ENCODE data around the gene DHX16. TPM values are rescaled to one million over a fixed set of nuclear protein-coding genes. Genes with fewer than 3 reads are reported as not detected.
A peak's percentile ranks its signal among the peaks of the same experiment; 100 is the strongest.
"Not testable (repeated sequence)": the region's sequence is repeated elsewhere in the genome, so short reads cannot be mapped to it uniquely, and the experiment has no call there.

Gene DHX16
- total RNA-seq, 1 donor from 2014 or later: 38.5 TPM

DNA sequence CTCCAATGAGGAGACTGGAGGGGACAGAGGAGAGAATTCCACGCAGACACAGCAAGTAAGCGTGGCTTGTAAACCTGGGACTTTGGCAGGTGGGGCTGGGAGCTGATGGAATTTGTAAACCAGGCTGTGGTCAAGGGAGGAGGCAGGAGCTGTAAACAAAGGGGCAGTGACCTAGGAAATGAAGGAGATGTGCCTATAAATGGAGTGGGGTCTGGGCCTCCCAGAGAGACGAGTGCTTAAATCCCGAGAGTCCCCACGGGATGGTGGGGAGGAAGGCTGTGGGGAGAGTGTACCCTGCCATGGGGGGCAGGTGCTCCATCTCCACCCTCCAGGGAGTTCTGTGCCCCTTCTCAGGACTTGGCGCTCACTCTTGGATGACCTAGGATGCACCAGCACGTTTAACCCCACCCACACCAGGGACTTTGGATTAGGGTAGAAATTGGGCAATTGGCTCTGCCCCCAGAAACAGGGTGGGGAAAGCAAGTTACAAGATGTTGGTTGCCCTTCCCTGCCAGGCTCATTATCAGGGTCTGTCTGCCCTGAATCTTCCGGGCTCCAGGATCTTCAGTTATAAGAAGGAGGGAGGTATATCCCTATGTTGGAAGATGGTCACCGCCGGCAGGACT lies 4.0 kb upstream of the DHX16 start:
- Mint-ChIP-seq H3K27ac (ENCODE audit: unreplicated experiment) (peak overlapping the region; percentile 63), H3K4me3 (ENCODE audit: unreplicated experiment) (peak overlapping the region; percentile 80)

GRCh38 chr6:30670760-30671527 lies 1.9 kb downstream of the DHX16 start:
- Mint-ChIP-seq H3K27ac (ENCODE audit: unreplicated experiment) (peak overlapping the region; percentile 61), H3K9me3 (ENCODE audit: unreplicated experiment) (no peaks in the 10 kb centered on the region), H3K36me3 (ENCODE audit: low read depth, unreplicated experiment) (peaks cover 30% of the 10 kb centered on the region), H3K4me1 (ENCODE audit: unreplicated experiment) (peaks cover 25% of the 10 kb centered on the region), H3K27me3 (ENCODE audit: unreplicated experiment) (peaks cover 2% of the 10 kb centered on the region), H3K4me3 (ENCODE audit: unreplicated experiment) (peak overlapping the region; percentile 72)
- TF ChIP-seq, protein P1, sequence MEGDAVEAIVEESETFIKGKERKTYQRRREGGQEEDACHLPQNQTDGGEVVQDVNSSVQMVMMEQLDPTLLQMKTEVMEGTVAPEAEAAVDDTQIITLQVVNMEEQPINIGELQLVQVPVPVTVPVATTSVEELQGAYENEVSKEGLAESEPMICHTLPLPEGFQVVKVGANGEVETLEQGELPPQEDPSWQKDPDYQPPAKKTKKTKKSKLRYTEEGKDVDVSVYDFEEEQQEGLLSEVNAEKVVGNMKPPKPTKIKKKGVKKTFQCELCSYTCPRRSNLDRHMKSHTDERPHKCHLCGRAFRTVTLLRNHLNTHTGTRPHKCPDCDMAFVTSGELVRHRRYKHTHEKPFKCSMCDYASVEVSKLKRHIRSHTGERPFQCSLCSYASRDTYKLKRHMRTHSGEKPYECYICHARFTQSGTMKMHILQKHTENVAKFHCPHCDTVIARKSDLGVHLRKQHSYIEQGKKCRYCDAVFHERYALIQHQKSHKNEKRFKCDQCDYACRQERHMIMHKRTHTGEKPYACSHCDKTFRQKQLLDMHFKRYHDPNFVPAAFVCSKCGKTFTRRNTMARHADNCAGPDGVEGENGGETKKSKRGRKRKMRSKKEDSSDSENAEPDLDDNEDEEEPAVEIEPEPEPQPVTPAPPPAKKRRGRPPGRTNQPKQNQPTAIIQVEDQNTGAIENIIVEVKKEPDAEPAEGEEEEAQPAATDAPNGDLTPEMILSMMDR (IDR thresholded peaks at IDR 0.05; ENCODE audit: unreplicated experiment): peak; percentile 20
- DNase-seq (ENCODE audit: low spot score): peak; percentile 44

More for the DNA sequence above, 4.0 kb upstream of the DHX16 start:
- Mint-ChIP-seq H3K27me3 (ENCODE audit: unreplicated experiment) (peaks cover 1% of the 10 kb centered on the region), H3K9me3 (ENCODE audit: unreplicated experiment) (no peaks in the 10 kb centered on the region), H3K4me1 (ENCODE audit: unreplicated experiment) (peaks cover 41% of the 10 kb centered on the region), H3K36me3 (ENCODE audit: low read depth, unreplicated experiment) (peaks cover 15% of the 10 kb centered on the region)
- no peak for DNase-seq (ENCODE audit: low spot score)
- TF ChIP-seq, protein P1 (IDR thresholded peaks at IDR 0.05; ENCODE audit: unreplicated experiment): no peak

DNA sequence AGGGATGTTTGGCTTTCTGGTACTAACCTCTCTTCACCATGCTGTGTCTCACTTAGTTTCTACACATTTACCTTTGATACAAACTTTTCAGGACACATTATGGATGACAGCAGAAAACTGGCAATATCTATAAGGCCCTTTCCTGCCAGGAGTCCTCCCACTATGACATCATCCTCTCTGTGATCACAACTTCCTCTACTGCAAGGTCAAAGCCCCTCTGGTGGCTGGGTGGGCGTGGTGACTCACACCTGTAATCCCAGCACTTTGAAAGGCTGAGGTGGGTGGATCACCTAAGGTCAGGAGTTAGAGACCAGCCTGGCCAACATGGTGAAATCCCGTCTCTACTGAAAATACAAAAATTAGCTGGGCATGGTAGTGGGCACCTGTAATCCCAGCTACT lies 6.5 kb downstream of the DHX16 start:
- not testable (repeated sequence) for DNase-seq (ENCODE audit: low spot score); H3K27me3 Mint-ChIP-seq (ENCODE audit: unreplicated experiment); H3K27ac Mint-ChIP-seq (ENCODE audit: unreplicated experiment); H3K4me3 Mint-ChIP-seq (ENCODE audit: unreplicated experiment); H3K9me3 Mint-ChIP-seq (ENCODE audit: unreplicated experiment)
- Mint-ChIP-seq H3K4me1 (ENCODE audit: unreplicated experiment) (peaks cover 25% of the 10 kb centered on the region), H3K36me3 (ENCODE audit: low read depth, unreplicated experiment) (peaks cover 59% of the 10 kb centered on the region)

DNA sequence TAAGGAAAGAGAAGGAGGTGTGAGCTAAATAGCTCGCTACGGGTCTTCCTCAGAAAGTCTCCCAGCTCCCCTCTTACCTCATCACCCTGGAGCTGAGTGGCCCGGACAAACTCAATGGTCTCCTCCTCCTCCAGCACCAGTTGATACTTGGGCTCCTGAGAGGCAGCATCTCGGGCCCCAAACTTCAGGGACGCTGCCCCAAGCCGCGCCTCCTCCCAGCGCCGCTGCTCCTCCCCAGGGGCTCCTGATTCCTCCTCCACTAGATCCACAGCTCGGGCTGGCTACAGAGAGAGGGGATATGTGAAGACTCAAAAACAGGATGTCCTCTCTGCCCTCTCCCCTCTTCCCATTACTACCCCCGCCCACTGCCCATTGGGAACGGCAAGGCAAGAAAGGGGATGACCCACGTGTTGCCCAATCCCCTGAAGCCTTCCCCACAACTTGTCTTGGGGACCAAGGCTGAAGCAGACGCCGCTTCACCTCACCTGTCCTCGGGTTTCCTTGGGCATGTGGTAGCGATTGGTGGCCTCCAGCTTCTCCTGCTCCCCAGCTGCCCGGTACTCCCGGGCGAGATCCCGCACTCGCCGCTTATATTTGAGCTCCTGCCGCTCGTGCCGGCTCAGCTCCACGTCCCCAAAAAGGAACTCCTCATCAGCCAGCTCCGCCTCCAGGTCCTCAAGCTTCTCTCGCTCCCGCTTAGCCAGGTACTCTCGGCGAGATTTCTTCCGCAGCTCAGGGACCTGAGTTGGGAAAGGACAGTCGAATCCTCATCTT lies 7.6 kb downstream of the DHX16 start:
- Mint-ChIP-seq H3K36me3 (ENCODE audit: low read depth, unreplicated experiment) (peaks cover 52% of the 10 kb centered on the region), H3K9me3 (ENCODE audit: unreplicated experiment) (no peaks in the 10 kb centered on the region), H3K27ac (ENCODE audit: unreplicated experiment) (peak overlapping the region; percentile 27), H3K4me3 (ENCODE audit: unreplicated experiment) (no peak overlapping the region), H3K27me3 (ENCODE audit: unreplicated experiment) (peaks cover 7% of the 10 kb centered on the region), H3K4me1 (ENCODE audit: unreplicated experiment) (peaks cover 16% of the 10 kb centered on the region)
- TF ChIP-seq, protein P1 (IDR thresholded peaks at IDR 0.05; ENCODE audit: unreplicated experiment): no peak
- no peak for DNase-seq (ENCODE audit: low spot score)

DNA sequence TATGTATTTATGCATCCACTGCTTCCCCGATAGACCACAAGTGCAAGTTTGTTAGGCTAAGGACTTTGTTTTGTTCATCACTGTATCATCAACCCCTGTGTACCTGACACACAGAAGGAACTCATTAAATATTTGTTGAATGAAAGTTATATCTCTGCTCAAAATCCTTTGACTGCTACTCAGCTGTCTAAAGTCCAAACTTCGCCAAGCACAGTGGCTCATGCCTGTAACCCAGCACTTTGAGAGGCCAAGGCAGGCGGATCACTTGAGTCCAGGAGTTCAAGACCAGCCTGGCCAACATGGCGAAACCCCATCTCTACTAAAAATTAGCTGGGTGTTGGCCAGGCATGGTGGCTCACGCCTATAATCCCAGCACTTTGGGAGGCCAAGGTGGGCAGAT lies 14.9 kb downstream of the DHX16 start:
- peaks cover 12% of the 10 kb centered on the region for H3K27me3 Mint-ChIP-seq (ENCODE audit: unreplicated experiment)
- peak overlapping the region; percentile 61 for H3K4me3 Mint-ChIP-seq (ENCODE audit: unreplicated experiment)
- H3K9me3 Mint-ChIP-seq (ENCODE audit: unreplicated experiment); DNase-seq (ENCODE audit: low spot score): not testable (repeated sequence)
- peaks cover 22% of the 10 kb centered on the region for H3K4me1 Mint-ChIP-seq (ENCODE audit: unreplicated experiment)
- H3K27ac Mint-ChIP-seq (ENCODE audit: unreplicated experiment): peak overlapping the region; percentile 89
- H3K36me3 Mint-ChIP-seq (ENCODE audit: low read depth, unreplicated experiment): peaks cover 60% of the 10 kb centered on the region

All from endothelial cell (in vitro differentiated cells).